Measurements from ENCODE around the gene DRG2. TPM values are rescaled to one million over a fixed set of nuclear protein-coding genes. Genes with fewer than 3 reads are reported as not detected.

The DRG2 gene
- total RNA-seq, 1 experiment from 2014 or later: 52.0 TPM

- no peak overlapping the region for H3K4me2 ChIP-seq (ENCODE audit: insufficient read depth, insufficient read length, low read length)
- H3K4me1 ChIP-seq (ENCODE audit: insufficient read depth, low read length): peaks cover 3% of the 10 kb centered on the region
- H3T11ph ChIP-seq (ENCODE audit: low read length): no peak overlapping the region
- no peaks in the 10 kb centered on the region for H3K23me2 ChIP-seq (ENCODE audit: insufficient read length, low read depth, low read length, poor library complexity, severe bottlenecking)
- H3K79me2 ChIP-seq (ENCODE audit: insufficient read depth, low read length): no peaks in the 10 kb centered on the region
- no CpG with 5 or more reads among the region's 10 CpGs for WGBS (ENCODE audit: extremely low coverage, insufficient read length, low lambda C conversion rate)
- Mint-ChIP-seq H3K27me3 (ENCODE audit: low read depth) (peaks cover 2% of the 10 kb centered on the region), H3K4me1 (peaks cover 25 to 35% of the 10 kb centered on the region in 2 experiments), H3K36me3 (ENCODE audit: insufficient read depth in 1 of 3, low read depth in 3 of 3) (no peaks in the 10 kb centered on the region), H3K4me3 (no peak overlapping the region), H3K9me3 (no peaks in the 10 kb centered on the region), H3K27ac (no peak overlapping the region)
- no peak overlapping the region for H3K27ac ChIP-seq (ENCODE audit: insufficient read length, low read depth, low read length)
- no peak overlapping the region for H2BK12ac ChIP-seq (ENCODE audit: insufficient read length, low read depth, low read length)
- H3K18ac ChIP-seq (ENCODE audit: insufficient read length, low read depth, low read length): no peak overlapping the region
- no peaks in the 10 kb centered on the region for H4K20me1 ChIP-seq (ENCODE audit: control insufficient read depth, insufficient read depth, insufficient read length)
- no peak for TF ChIP-seq CTCF (conservative IDR thresholded peaks at IDR 0.05)
- H3K79me1 ChIP-seq (ENCODE audit: insufficient read depth, low read depth, low read length, poor library complexity, severe bottlenecking): no peaks in the 10 kb centered on the region
- H3K23ac ChIP-seq (ENCODE audit: insufficient read length, low read depth, low read length): no peak overlapping the region
- H4K8ac ChIP-seq (replicated peaks; ENCODE audit: insufficient read length, low read depth, low read length): no peak overlapping the region
- no peak overlapping the region for H2BK15ac ChIP-seq (ENCODE audit: low read depth, low read length)
- H2AFZ ChIP-seq (ENCODE audit: low read length): no peak overlapping the region
- H3K9me3 ChIP-seq (ENCODE audit: control insufficient read depth, low read depth, low read length): no peaks in the 10 kb centered on the region
- no peak overlapping the region for H2BK5ac ChIP-seq (ENCODE audit: insufficient read length, low read length)
- no peak for DNase-seq
- no peak overlapping the region for H3K14ac ChIP-seq (ENCODE audit: insufficient read depth, low read length)
- no peak overlapping the region for H4K91ac ChIP-seq (ENCODE audit: insufficient read length, low read depth, low read length)
- no peak overlapping the region for H2BK20ac ChIP-seq (ENCODE audit: low read depth, low read length, poor library complexity, severe bottlenecking)
- no peak overlapping the region for H4K5ac ChIP-seq (ENCODE audit: insufficient read length, low read depth, low read length)
- H2AK5ac ChIP-seq (ENCODE audit: insufficient read length, low read length): no peak overlapping the region
- no peak overlapping the region for H2BK120ac ChIP-seq (ENCODE audit: low read depth, low read length, poor library complexity, severe bottlenecking)
- H3K27me3 ChIP-seq (ENCODE audit: insufficient read depth, low read length): no peaks in the 10 kb centered on the region; the same call in 1 of the 2 replicates
- no peak overlapping the region for H3K4ac ChIP-seq (ENCODE audit: low read depth, low read length)
- H3K9ac ChIP-seq (ENCODE audit: extremely low read depth, insufficient read length, low read length): no peak overlapping the region
- H3K56ac ChIP-seq (ENCODE audit: insufficient read length, low read depth, low read length): no peak overlapping the region
Measured at GRCh38 chr17:18156976-18157280, 69.2 kb downstream of the DRG2 start.

Other genes with a start within 250 kb of the DRG2 start
- 4.6 and 5.1 TPM in 2 replicates for gene TOM1L2, start 115.5 kb upstream of the DRG2 start, total RNA-seq (2021)
- 0.31 and 0.68 TPM in 2 replicates for gene DRC3, start 115.1 kb upstream of the DRG2 start, total RNA-seq (2021)
- gene ATPAF2, start 48.8 kb upstream of the DRG2 start, total RNA-seq (2021): 20.2 and 21.4 TPM in 2 replicates
- 11.4 and 11.9 TPM in 2 replicates for gene GID4, start 48.5 kb upstream of the DRG2 start, total RNA-seq (2021)
- gene MYO15A, start 20.8 kb downstream of the DRG2 start, total RNA-seq (2021): 2.3 and 2.5 TPM in 2 replicates
- gene ALKBH5, start 95.9 kb downstream of the DRG2 start, total RNA-seq (2021): 89.8 and 92.5 TPM in 2 replicates
- 65.0 and 66.2 TPM in 2 replicates for gene LLGL1, start 137.7 kb downstream of the DRG2 start, total RNA-seq (2021)
- gene FLII, start 170.8 kb downstream of the DRG2 start, total RNA-seq (2021): 298 and 314 TPM in 2 replicates
- 10.2 and 10.3 TPM in 2 replicates for gene MIEF2, start 172.7 kb downstream of the DRG2 start, total RNA-seq (2021)
- gene TOP3A, start 227.0 kb downstream of the DRG2 start, total RNA-seq (2021): 63.3 and 68.7 TPM in 2 replicates
- 22.3 and 22.4 TPM in 2 replicates for gene SMCR8, start 227.3 kb downstream of the DRG2 start, total RNA-seq (2021)

Measured in H9 (cell line).